ENCODE data around the gene C16orf90. TPM values are rescaled to one million over a fixed set of nuclear protein-coding genes. Genes with fewer than 3 reads are reported as not detected.

C16orf90 gene
- polyA plus RNA-seq, 1 experiment: not detected

DNA sequence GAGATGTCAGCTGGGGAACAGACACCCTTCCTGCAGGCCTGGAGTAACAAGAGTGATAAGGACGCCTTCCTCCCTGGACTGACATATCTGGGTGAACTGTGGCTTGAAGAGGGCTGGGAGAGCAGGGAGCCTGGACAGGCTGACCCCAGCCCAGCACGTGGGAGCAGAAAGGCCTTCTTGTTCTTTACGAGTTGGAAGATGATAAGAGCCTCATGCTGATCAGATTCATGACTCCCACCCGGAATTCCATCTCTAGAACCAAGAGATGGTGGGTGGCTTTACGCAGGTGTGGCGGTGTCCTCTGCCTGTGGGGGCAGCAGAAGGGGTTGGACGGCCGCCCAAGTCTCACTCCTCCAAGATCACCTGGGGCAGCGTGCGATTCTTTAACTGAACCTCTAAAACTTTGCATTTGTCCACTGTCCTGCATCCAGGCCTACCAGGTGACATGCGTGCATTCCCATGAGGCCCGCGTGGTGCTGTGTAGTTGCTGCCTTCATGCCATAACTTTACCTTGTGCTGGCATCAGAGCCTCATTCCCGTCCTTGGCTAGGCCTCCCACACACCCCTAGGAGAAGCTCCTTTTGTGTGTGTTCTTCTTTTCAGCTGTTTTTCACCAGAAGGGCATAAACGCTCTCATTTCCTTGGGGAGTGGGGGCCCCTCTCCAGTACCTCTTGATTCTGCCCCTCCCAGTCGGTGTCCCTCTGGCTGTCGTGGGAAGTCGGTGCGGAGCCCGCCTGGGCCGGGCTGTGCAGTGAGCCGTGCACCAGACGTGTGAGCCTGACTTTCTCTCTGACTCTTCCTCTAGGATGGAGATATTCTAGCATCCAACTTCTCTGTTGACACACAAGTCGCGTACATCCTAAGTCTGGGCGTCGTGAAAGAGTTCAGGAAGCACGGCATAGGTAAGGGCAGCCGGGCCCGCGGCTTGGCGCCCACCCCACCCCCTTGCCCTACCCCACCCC, 13.3 kb downstream of the C16orf90 start:
- POLR2A ChIA-PET: no interaction called here

GRCh38 chr16:3480901-3481695, 14.2 kb downstream of the C16orf90 start:
- Histone ChIP-seq H3K9me3 (ENCODE audit: control insufficient read depth, insufficient read depth, low read length) (no peaks in the 10 kb centered on the region; the same call in 1 of the 2 replicates), H3K27me3 (ENCODE audit: control insufficient read depth, insufficient read depth, low read length) (no peaks in the 10 kb centered on the region), H3K27ac (ENCODE audit: low read depth, low read length) (no peak overlapping the region), H3K4me3 (ENCODE audit: low read depth, low read length) (no peak overlapping the region)
- ChIA-PET POLR2A (no interaction called here), CTCF (no interaction called here)
- no peak for DNase-seq (ENCODE audit: low read depth, low spot score)
- no peak for TF ChIP-seq CTCF (IDR thresholded peaks at IDR 0.05; ENCODE audit: low read depth, low read length)

More for the DNA sequence above, 13.3 kb downstream of the C16orf90 start:
- H3K9me3 ChIP-seq (ENCODE audit: control insufficient read depth, insufficient read depth, low read length): no peaks in the 10 kb centered on the region; the same call in 1 of the 2 replicates
- H3K27ac ChIP-seq (ENCODE audit: low read depth, low read length): no peak overlapping the region
- DNase-seq (ENCODE audit: low read depth, low spot score): no peak
- no peaks in the 10 kb centered on the region for H3K27me3 ChIP-seq (ENCODE audit: control insufficient read depth, insufficient read depth, low read length)
- no peak for TF ChIP-seq CTCF (IDR thresholded peaks at IDR 0.05; ENCODE audit: low read depth, low read length)
- H3K4me3 ChIP-seq (ENCODE audit: low read depth, low read length): no peak overlapping the region
- CTCF ChIA-PET: interaction anchor here (0.7 kb wide), 1 partner anchor 208 kb away, joined by 3 read pairs; no protein-coding TSS in a partner anchor

DNA sequence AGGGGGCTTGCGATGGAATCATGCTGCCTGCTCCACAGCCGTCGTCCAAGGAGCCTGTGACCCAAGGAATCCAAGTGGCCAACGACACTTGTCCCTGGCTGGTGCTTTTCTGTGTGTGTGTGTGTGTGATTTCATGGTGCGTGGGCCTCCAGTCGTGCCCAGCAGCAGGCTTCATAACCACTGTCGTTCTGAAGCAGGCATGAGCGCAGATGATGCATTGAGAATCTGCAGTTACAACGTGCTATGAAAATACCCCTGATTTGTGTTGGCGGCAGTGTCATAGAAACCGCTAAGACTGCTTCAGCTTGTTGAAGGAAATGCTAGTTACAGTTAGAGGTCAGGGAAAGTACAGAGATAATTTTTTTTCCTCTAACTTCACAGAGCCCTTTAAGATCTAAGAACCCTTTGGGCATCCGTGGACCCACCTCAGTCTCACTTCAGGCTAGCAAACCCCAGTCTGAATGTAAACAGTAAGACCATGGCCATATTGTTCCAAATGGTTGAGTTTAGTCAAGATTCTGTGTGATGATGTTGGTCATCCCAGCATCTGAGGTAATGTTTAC, 15.6 kb downstream of the C16orf90 start:
- ChIA-PET CTCF (interaction anchor here (0.5 kb wide), 1 partner anchor 13 kb away, joined by 3 read pairs; no protein-coding TSS in a partner anchor), POLR2A (interaction anchor here (0.6 kb wide), 1 partner anchor 12 kb away, joined by 3 read pairs; no protein-coding TSS in a partner anchor)
- no peak overlapping the region for H3K27ac ChIP-seq (ENCODE audit: low read depth, low read length)
- no peak for TF ChIP-seq CTCF (IDR thresholded peaks at IDR 0.05; ENCODE audit: low read depth, low read length)
- H3K9me3 ChIP-seq (ENCODE audit: control insufficient read depth, insufficient read depth, low read length): no peaks in the 10 kb centered on the region; the same call in 1 of the 2 replicates
- H3K27me3 ChIP-seq (ENCODE audit: control insufficient read depth, insufficient read depth, low read length): no peaks in the 10 kb centered on the region
- no peak overlapping the region for H3K4me3 ChIP-seq (ENCODE audit: low read depth, low read length)
- no peak for DNase-seq (ENCODE audit: low read depth, low spot score)

DNA sequence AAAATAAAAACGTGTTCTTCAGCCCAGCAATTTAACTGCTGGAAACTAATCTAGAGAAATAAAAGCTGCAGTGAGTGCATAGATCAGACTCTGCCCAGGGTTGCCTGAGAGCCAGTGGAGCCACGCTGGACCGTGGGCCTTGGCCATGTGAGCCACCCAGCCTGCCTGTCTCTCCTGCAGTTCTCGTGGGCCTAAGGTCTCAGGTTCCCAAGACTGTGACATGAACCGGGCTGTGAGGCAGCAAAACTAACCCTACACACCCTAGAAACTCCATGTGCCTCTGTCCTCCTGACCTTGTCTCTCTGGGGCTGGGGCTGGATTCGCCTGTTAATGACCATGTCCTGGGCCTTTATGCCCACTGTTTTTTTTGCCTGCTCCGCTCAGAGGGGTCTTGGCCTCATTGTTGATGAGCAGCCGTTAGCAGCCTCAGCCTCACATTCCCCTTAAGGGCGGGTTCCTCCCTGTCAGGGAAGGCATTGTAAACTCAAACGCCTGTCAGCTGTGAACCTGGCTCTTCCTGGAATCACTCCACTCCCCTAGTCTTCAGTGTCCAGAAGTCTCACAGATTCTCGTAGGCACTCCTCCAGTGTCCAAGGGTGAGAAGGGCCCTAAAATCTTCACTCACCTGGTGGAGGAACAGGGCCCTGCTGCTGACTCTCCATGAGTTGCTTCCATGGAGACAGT, 16.9 kb downstream of the C16orf90 start:
- CTCF ChIA-PET: no interaction called here
- H3K27ac ChIP-seq (ENCODE audit: low read depth, low read length): no peak overlapping the region
- H3K4me3 ChIP-seq (ENCODE audit: low read depth, low read length): no peak overlapping the region
- TF ChIP-seq CTCF (IDR thresholded peaks at IDR 0.05; ENCODE audit: low read depth, low read length): no peak
- H3K27me3 ChIP-seq (ENCODE audit: control insufficient read depth, insufficient read depth, low read length): no peaks in the 10 kb centered on the region
- no peaks in the 10 kb centered on the region for H3K9me3 ChIP-seq (ENCODE audit: control insufficient read depth, insufficient read depth, low read length)
- DNase-seq (ENCODE audit: low read depth, low spot score): no peak
- POLR2A ChIA-PET: no interaction called here

All from AG04450 (cell line).